IMR-90 (cell line): ENCODE measurements around the gene MYCBPAP. TPM values are rescaled to one million over a fixed set of nuclear protein-coding genes. Genes with fewer than 3 reads are reported as not detected.
A peak's percentile ranks its signal among the peaks of the same experiment; 100 is the strongest.

Source experiments
- ATAC-seq: fragments of 200-7000 bp; cut with Tn5 transposase; 2 replicates; pipeline ENCODE4 v1.9.1; 2020; ENCODE audit warnings: low read depth, mild to moderate bottlenecking, moderate library complexity
- BruUV-seq: library from RNA; stranded (reverse); fragments of 400-500 nt; replicated peaks from 2 replicates; lab custom pipeline; 2021; lab: Mats Ljungman, UMichigan
- CTCF ChIA-PET: fragments of 300-600 bp; formaldehyde crosslinking; extraction: SDS; loops from one replicate; lab custom pipeline; 2021; ENCODE audit warnings: antibody characterized with exemption; lab: Yijun Ruan, JAX
- POLR2A ChIA-PET: fragments of 300-600 bp; sonication (Branson Sonifier 250); formaldehyde crosslinking; loops from one replicate; lab custom pipeline; 2022; ENCODE audit warnings: antibody characterized with exemption; ENCODE audit not compliant: unreplicated experiment; lab: Charles Lee
- DNase-seq: peaks from one replicate; pipeline ENCODE4 v3.0.0; 2013
- H2AFZ ChIP-seq: replicated peaks from 2 replicates; pipeline ENCODE3; 2013; ENCODE audit warnings: low read length, mild to moderate bottlenecking; ENCODE audit not compliant: poor library complexity
- H2AK5ac ChIP-seq: 2 replicates; pipeline ENCODE4 v1.6.1; 2013; ENCODE audit warnings: low read depth, low read length, inconsistent platforms
- H2AK9ac ChIP-seq: replicated peaks from 2 replicates; pipeline ENCODE3; 2013; ENCODE audit warnings: mild to moderate bottlenecking, low read depth, low read length, moderate library complexity; ENCODE audit not compliant: poor library complexity
- H2BK120ac ChIP-seq: 2 replicates; pipeline ENCODE4 v1.6.1; 2013; ENCODE audit warnings: low read depth, low read length, inconsistent platforms
- H2BK15ac ChIP-seq: 3 replicates; pipeline ENCODE4 v1.6.1; 2013; ENCODE audit warnings: low read depth, low read length, inconsistent platforms
- H2BK20ac ChIP-seq: 2 replicates; pipeline ENCODE4 v1.6.1; 2013; ENCODE audit warnings: low read depth, mild to moderate bottlenecking, inconsistent platforms, low read length, moderate library complexity
- H2BK5ac ChIP-seq: 2 replicates; pipeline ENCODE4 v1.6.1; 2013; ENCODE audit warnings: mild to moderate bottlenecking, low read depth, low read length, inconsistent platforms; ENCODE audit not compliant: poor library complexity, severe bottlenecking
- H3K14ac ChIP-seq: replicated peaks from 2 replicates; pipeline ENCODE4 v1.6.1; 2013; ENCODE audit warnings: low read depth, low read length, inconsistent platforms
- H3K18ac ChIP-seq: 2 replicates; pipeline ENCODE4 v1.6.1; 2013; ENCODE audit warnings: low read depth, low read length, control low read depth
- H3K23ac ChIP-seq: 2 replicates; pipeline ENCODE4 v1.6.1; 2013; ENCODE audit warnings: low read depth, low read length, inconsistent platforms
- H3K27ac ChIP-seq: 2 replicates; pipeline ENCODE4 v1.5.1; 2013; ENCODE audit warnings: mild to moderate bottlenecking, control low read depth, low read length; ENCODE audit not compliant: insufficient read depth
- H3K27me3 ChIP-seq: 2 replicates; pipeline ENCODE4 v1.6.1; 2013; ENCODE audit warnings: low read length; ENCODE audit not compliant: control insufficient read depth, insufficient read depth
- H3K36me3 ChIP-seq: 2 replicates; pipeline ENCODE4 v1.6.1; 2013; ENCODE audit warnings: low read length, mixed read lengths; ENCODE audit not compliant: control insufficient read depth, insufficient read depth
- H3K4ac ChIP-seq: 2 replicates; pipeline ENCODE4 v1.6.1; 2013; ENCODE audit warnings: low read depth, low read length, inconsistent platforms
- H3K4me1 ChIP-seq: 2 replicates; pipeline ENCODE4 v1.6.1; 2013; ENCODE audit warnings: low read length, mixed read lengths; ENCODE audit not compliant: control insufficient read depth, insufficient read depth
- H3K4me2 ChIP-seq: 2 replicates; pipeline ENCODE4 v1.6.1; 2013; ENCODE audit warnings: low read depth, mild to moderate bottlenecking, control low read depth, low read length, moderate library complexity
- H3K4me3 ChIP-seq: 2 replicates; pipeline ENCODE4 v1.5.1; 2013; ENCODE audit warnings: low read depth, mild to moderate bottlenecking, control low read depth, low read length, moderate library complexity; ENCODE audit not compliant: insufficient read depth
- H3K56ac ChIP-seq: 2 replicates; pipeline ENCODE4 v1.6.1; 2013; ENCODE audit warnings: low read length, inconsistent platforms; ENCODE audit not compliant: insufficient read depth; ENCODE audit errors: extremely low read depth
- H3K79me1 ChIP-seq, 2 experiments: 2 replicates each; pipeline ENCODE4 v1.6.1; 2013; ENCODE audit warnings: low read length in 2 of 2, inconsistent platforms in 1 of 2, low read depth in 1 of 2
- H3K9ac ChIP-seq: 2 replicates; pipeline ENCODE4 v1.6.1; 2013; ENCODE audit warnings: low read depth, low read length, control low read depth
- H3K9me1 ChIP-seq: 2 replicates; pipeline ENCODE4 v1.6.1; 2013; ENCODE audit warnings: low read length, inconsistent platforms; ENCODE audit not compliant: insufficient read depth
- H3K9me3 ChIP-seq: 2 replicates; pipeline ENCODE4 v1.6.1; 2013; ENCODE audit warnings: low read length; ENCODE audit not compliant: control insufficient read depth, insufficient read depth
- H4K20me1 ChIP-seq: 2 replicates; pipeline ENCODE4 v1.6.1; 2013; ENCODE audit warnings: low read length, inconsistent platforms; ENCODE audit not compliant: insufficient read depth
- H4K5ac ChIP-seq: 2 replicates; pipeline ENCODE4 v1.6.1; 2013; ENCODE audit warnings: mild to moderate bottlenecking, low read depth, low read length, control low read depth
- H4K8ac ChIP-seq, 2 experiments: 2 replicates each; pipeline ENCODE4 v1.6.1; 2013; ENCODE audit warnings: low read depth in 2 of 2, low read length in 2 of 2, control low read depth in 1 of 2, inconsistent platforms in 1 of 2
- H4K91ac ChIP-seq: 2 replicates; pipeline ENCODE4 v1.6.1; 2013; ENCODE audit warnings: low read depth, low read length, inconsistent platforms; ENCODE audit not compliant: insufficient read depth
- CEBPB ChIP-seq: IDR thresholded peaks from 2 replicates; pipeline ENCODE4 v1.6.1; 2012; ENCODE audit warnings: low read depth, low read length, improper control_type of control experiment
- CTCF ChIP-seq: conservative IDR thresholded peaks from 2 replicates; pipeline ENCODE4 v1.5.1; 2012; ENCODE audit warnings: mild to moderate bottlenecking, low read depth, low read length, improper control_type of control experiment
- ELK1 ChIP-seq: fragments of 150-350 bp; IDR thresholded peaks from 2 replicates; pipeline ENCODE4 v1.6.1; 2016; ENCODE audit warnings: low read depth, mild to moderate bottlenecking, low read length, moderate library complexity, borderline replicate concordance
- FOS ChIP-seq: fragments of 150-350 bp; IDR thresholded peaks from 2 replicates; pipeline ENCODE4 v1.6.1; 2016; ENCODE audit warnings: low read depth, low read length
- MAFK ChIP-seq: IDR thresholded peaks from 2 replicates; pipeline ENCODE4 v1.6.1; 2012; ENCODE audit warnings: low read depth, low read length, improper control_type of control experiment
- NFE2L2 ChIP-seq: fragments of 150-350 bp; IDR thresholded peaks from 2 replicates; pipeline ENCODE4 v1.6.1; 2016; ENCODE audit warnings: low read depth, mild to moderate bottlenecking, low read length
- RAD21 ChIP-seq: IDR thresholded peaks from 2 replicates; pipeline ENCODE4 v1.6.1; 2012; ENCODE audit warnings: low read length, improper control_type of control experiment
- SMC3 ChIP-seq: fragments of 150-350 bp; IDR thresholded peaks from 2 replicates; pipeline ENCODE4 v1.6.1; 2016; ENCODE audit warnings: low read depth, mild to moderate bottlenecking, antibody characterized with exemption, low read length, moderate library complexity
- USF2 ChIP-seq: fragments of 150-350 bp; IDR thresholded peaks from 2 replicates; pipeline ENCODE4 v1.6.1; 2017; ENCODE audit warnings: mild to moderate bottlenecking, antibody characterized with exemption, low read length, low read depth
- WGBS, 2 experiments: methylation state at CpG; one replicate each; pipeline versions ENCODE4 v1.1.5 to v1.1.7; 2013; ENCODE audit warnings: missing lambda C conversion rate in 2 of 2; ENCODE audit not compliant: insufficient read length in 1 of 2; ENCODE audit errors: extremely low coverage in 2 of 2; 5-methylcytosine and 5-hydroxymethylcytosine counted together
- dilution Hi-C: fragments of 300-500 bp; cut with HindIII; formaldehyde crosslinking; loops from one replicate; pipeline ENCODE4 v1.14.3; 2018; ENCODE audit warnings: low sequenced_read_pairs; ENCODE audit not compliant: unreplicated experiment
- in situ Hi-C: fragments of 300-500 bp; cut with MboI; formaldehyde crosslinking; loops from 3 replicates; pipeline ENCODE4 v1.14.3; 2019; ENCODE audit warnings: low sequenced_read_pairs, inconsistent platforms, mixed read lengths
- intact Hi-C: fragments of 100-400 bp; cut with micrococcal nuclease; formaldehyde crosslinking; loops from 2 replicates; pipeline ENCODE4 v1.10.0; 2022
- polyA plus RNA-seq, 3 experiments: library from polyadenylated mRNA; depleted of rRNA; stranded (reverse); fragments of >200 nt; gene quantifications; 2 replicates each; pipeline ENCODE4 v1.2.3, GENCODE V29; 2012; ENCODE audit warnings: low replicate concordance in 1 of 3
- total RNA-seq: library from RNA; depleted of rRNA; stranded (reverse); fragments of >200 nt; gene quantifications from 2 replicates; pipeline ENCODE4 v1.2.3, GENCODE V29; 2012

Gene MYCBPAP
- total and polyA plus RNA-seq, 2 of the 4 experiments (the other 2 are of a cell fraction): 0.17 to 0.18 TPM

GRCh38 chr17:50554201-50554600 is 46.0 kb downstream of the MYCBPAP start:
- no peaks in the 10 kb centered on the region for H3K9me3 ChIP-seq
- in situ Hi-C loops (no loop called here), intact Hi-C loops (no loop called here), dilution Hi-C loops (no loop called here)
- H2BK5ac ChIP-seq: no peak overlapping the region
- H3K14ac ChIP-seq: no peak overlapping the region; the same call in 1 of the 2 replicates
- H3K4me1 ChIP-seq: peaks cover 1% of the 10 kb centered on the region; the same call in 1 of the 2 replicates
- H2AFZ ChIP-seq: no peak overlapping the region
- no peak overlapping the region for H3K18ac ChIP-seq
- H3K79me1 ChIP-seq: no peaks in the 10 kb centered on the region
- H3K27ac ChIP-seq: no peak overlapping the region
- peak overlapping the region; percentile 65 for H2AK9ac ChIP-seq
- no peak overlapping the region for H4K5ac ChIP-seq
- CTCF ChIA-PET: no interaction called here
- no peak overlapping the region for H2AK5ac ChIP-seq
- no TSS peak for BruUV-seq
- no peaks in the 10 kb centered on the region for H3K9me1 ChIP-seq
- POLR2A ChIA-PET: no interaction called here
- no peak overlapping the region for H3K4ac ChIP-seq
- TF ChIP-seq NFE2L2 (no peak), ELK1 (no peak), USF2 (no peak), FOS (no peak), SMC3 (no peak), CTCF (no peak), RAD21 (no peak), CEBPB (no peak), MAFK (no peak)
- H3K56ac ChIP-seq: no peak overlapping the region
- H3K23ac ChIP-seq: no peak overlapping the region
- H4K8ac ChIP-seq: no peak overlapping the region
- peaks cover 19% of the 10 kb centered on the region for H3K27me3 ChIP-seq
- DNase-seq (no peak), ATAC-seq (no peak)
- H3K36me3 ChIP-seq: peaks cover 19% of the 10 kb centered on the region; the same call in 1 of the 2 replicates
- no peak overlapping the region for H2BK20ac ChIP-seq
- H3K9ac ChIP-seq: no peak overlapping the region
- H3K4me3 ChIP-seq: no peak overlapping the region
- H4K20me1 ChIP-seq: 0 out of 2 replicates have a peak, but pooled peaks cover 8% of the 10 kb centered on the region
- H3K4me2 ChIP-seq: no peak overlapping the region
- no peak overlapping the region for H4K91ac ChIP-seq
- H2BK120ac ChIP-seq: no peak overlapping the region
- 93% methylated on average over 3 of the region's 17 CpGs; no CpG with 5 or more reads in 1 of the 2 experiments for WGBS, 2 experiments
- H2BK15ac ChIP-seq: no peak overlapping the region
